Thyroid gland (tissue), 4 donors: ENCODE results near the gene FN3K. TPM values are rescaled to one million over a fixed set of nuclear protein-coding genes. Genes with fewer than 3 reads are reported as not detected.

Experiments
- DNase-seq, 2 donors: peaks; one replicate each; pipeline ENCODE4 v3.0.0-alpha.2; 2019
- H3K27ac ChIP-seq, 3 donors: fragments of 200-600 bp; sonication (generic); 1 replicate in 2 of 3; 2 replicates in 1 of 3; pipeline ENCODE4 v1.5.1; 2016 to 2019; ENCODE audit warnings: mild to moderate bottlenecking in 1 of 3, moderate library complexity in 1 of 3
- H3K27me3 ChIP-seq: fragments of 200-600 bp; sonication (generic); one replicate; pipeline ENCODE4 v1.5.1; 2019
- H3K36me3 ChIP-seq, 2 donors: fragments of 200-600 bp; sonication (generic); one replicate each; pipeline ENCODE4 v1.5.1; 2016 to 2019
- H3K4me1 ChIP-seq, 2 donors: fragments of 200-600 bp; sonication (generic); one replicate each; pipeline ENCODE4 v1.5.1; 2017 to 2019
- H3K4me3 ChIP-seq, 3 donors: fragments of 200-600 bp; sonication (generic); replicated peaks in 1 of 3; 1 replicate in 2 of 3; 2 replicates in 1 of 3; pipeline ENCODE4 v1.5.1; 2016; ENCODE audit warnings: mild to moderate bottlenecking in 1 of 3
- H3K9me3 ChIP-seq: fragments of 200-600 bp; sonication (generic); one replicate; pipeline ENCODE4 v1.5.1; 2017
- CTCF ChIP-seq, 6 experiments: fragments of 200-600 bp in 3 of 6; fragments of 450-650 bp in 3 of 6; sonication (generic) in 3 of 6; IDR thresholded peaks; one replicate each; pipeline ENCODE4 v1.5.1; 2016 to 2019; ENCODE audit warnings: antibody characterized with exemption in 6 of 6, mild to moderate bottlenecking in 2 of 6, inconsistent platforms in 1 of 6, moderate library complexity in 1 of 6
- POLR2A ChIP-seq, 2 donors: fragments of 450-650 bp; IDR thresholded peaks; one replicate each; pipeline ENCODE4 v1.6.1; 2017; ENCODE audit warnings: antibody characterized with exemption in 2 of 2, mild to moderate bottlenecking in 2 of 2, moderate library complexity in 1 of 2
- WGBS, 2 donors: methylation state at CpG; one replicate each; pipeline ENCODE4 v1.1.5; 2017; 5-methylcytosine and 5-hydroxymethylcytosine counted together
- intact Hi-C: fragments of 100-400 bp; cut with DNase I; formaldehyde crosslinking; loops from one replicate; pipeline ENCODE4 v1.15.1; 2023
- total RNA-seq, 4 donors: library from RNA; depleted of rRNA; stranded (reverse); fragments of >200 nt; gene quantifications; one replicate each; pipeline ENCODE4 v1.2.3, GENCODE V29; 2016

Gene FN3K
- total RNA-seq, 4 donors from 2014 or later = 7.2 to 13.3 (median 12.0) TPM

GRCh38 chr17:82718986-82719685, 16.3 kb upstream of the FN3K start:
- peaks cover 14 to 17% of the 10 kb centered on the region in 2 donors for H3K4me1 ChIP-seq
- intact Hi-C loops = loop anchor here (5.0 kb wide), 2 partner anchors 33 to 72 kb away; partner anchors contain the start of genes TBCD and WDR45B
- 96 to 98% methylated on average over 15 to 18 of the region's 18 CpGs for WGBS, 2 donors
- H3K27ac ChIP-seq = no peak overlapping the region
- no peaks in the 10 kb centered on the region for H3K9me3 ChIP-seq
- no peaks in the 10 kb centered on the region for H3K27me3 ChIP-seq
- TF ChIP-seq CTCF (IDR thresholded peaks at IDR 0.05) = no peak
- TF ChIP-seq POLR2A (IDR thresholded peaks at IDR 0.05) = no peak
- peaks cover 4 to 10% of the 10 kb centered on the region in 2 donors for H3K36me3 ChIP-seq
- DNase-seq = no peak
- H3K4me3 ChIP-seq = no peak overlapping the region

- H3K9me3 ChIP-seq = no peaks in the 10 kb centered on the region
- H3K4me3 ChIP-seq = no peak overlapping the region
- peaks cover 14 to 17% of the 10 kb centered on the region in 2 donors for H3K4me1 ChIP-seq
- H3K27ac ChIP-seq = no peak overlapping the region
- no peaks in the 10 kb centered on the region for H3K27me3 ChIP-seq
- intact Hi-C loops = no loop called here
- TF ChIP-seq CTCF (IDR thresholded peaks at IDR 0.05) (no peak), POLR2A (IDR thresholded peaks at IDR 0.05) (no peak)
- WGBS, 2 donors = 92 to 94% methylated on average over 19 of the region's 19 CpGs
- DNase-seq = no peak
- H3K36me3 ChIP-seq = peaks cover 4 to 11% of the 10 kb centered on the region in 2 donors
Measured at GRCh38 chr17:82720204-82720603, 15.2 kb upstream of the FN3K start.

GRCh38 chr17:82722341-82723013, 12.9 kb upstream of the FN3K start:
- DNase-seq = no peak
- Histone ChIP-seq H3K9me3 (no peaks in the 10 kb centered on the region), H3K27me3 (no peaks in the 10 kb centered on the region), H3K4me3 (no peak overlapping the region), H3K36me3 (peaks cover 4 to 23% of the 10 kb centered on the region in 2 donors), H3K4me1 (peaks cover 5 to 7% of the 10 kb centered on the region in 2 donors), H3K27ac (no peak overlapping the region)
- TF ChIP-seq POLR2A (IDR thresholded peaks at IDR 0.05) = no peak
- no peak for TF ChIP-seq CTCF (IDR thresholded peaks at IDR 0.05)
- intact Hi-C loops = no loop called here
- 88 to 91% methylated on average over 19 of the region's 19 CpGs for WGBS, 2 donors

- Histone ChIP-seq H3K9me3 (no peaks in the 10 kb centered on the region), H3K27me3 (no peaks in the 10 kb centered on the region), H3K4me3 (no peak overlapping the region), H3K4me1 (no peaks in the 10 kb centered on the region), H3K36me3 (peaks cover 4 to 23% of the 10 kb centered on the region in 2 donors), H3K27ac (no peak overlapping the region)
- DNase-seq = no peak
- intact Hi-C loops = no loop called here
- TF ChIP-seq CTCF (IDR thresholded peaks at IDR 0.05) = no peak
- 93 to 94% methylated on average over 25 to 26 of the region's 26 CpGs for WGBS, 2 donors
Measured at GRCh38 chr17:82723169-82723807, 12.1 kb upstream of the FN3K start.

GRCh38 chr17:82726427-82726826, 9.0 kb upstream of the FN3K start:
- H3K4me1 ChIP-seq = no peaks in the 10 kb centered on the region
- no peaks in the 10 kb centered on the region for H3K9me3 ChIP-seq
- TF ChIP-seq POLR2A (IDR thresholded peaks at IDR 0.05) (no peak), CTCF (IDR thresholded peaks at IDR 0.05) (no peak)
- no peak overlapping the region for H3K4me3 ChIP-seq
- H3K27me3 ChIP-seq = no peaks in the 10 kb centered on the region
- no peak for DNase-seq
- H3K36me3 ChIP-seq = peaks cover 4 to 16% of the 10 kb centered on the region in 2 donors
- intact Hi-C loops = no loop called here
- WGBS, 2 donors = 94 to 100% methylated on average over 5 to 9 of the region's 10 CpGs
- H3K27ac ChIP-seq = no peak overlapping the region
